ENCODE results near the gene GTF3A.

GTF3A gene

GRCh38 chr13:27405546-27406134 lies 18.8 kb upstream of the GTF3A start:
- no peak for DNase-seq (ENCODE audit: low read depth in 2 of 2)

- DNase-seq (ENCODE audit: low read depth in 2 of 2): peak in 1 of 2 donors; percentile 33
Measured at GRCh38 chr13:27406178-27406939, 18.1 kb upstream of the GTF3A start.

- no peak for DNase-seq (ENCODE audit: low read depth in 2 of 2)
Measured at GRCh38 chr13:27408074-27408473, 16.3 kb upstream of the GTF3A start.

- DNase-seq (ENCODE audit: low read depth in 2 of 2): no peak
Measured at GRCh38 chr13:27409013-27409412, 15.4 kb upstream of the GTF3A start.

- no peak for DNase-seq (ENCODE audit: low read depth in 2 of 2)
Measured at GRCh38 chr13:27411341-27411740, 13.1 kb upstream of the GTF3A start.

- no peak for DNase-seq (ENCODE audit: low read depth in 2 of 2)
Measured at GRCh38 chr13:27415116-27415515, 9.3 kb upstream of the GTF3A start.

GRCh38 chr13:27419328-27419727 lies 5.1 kb upstream of the GTF3A start:
- no peak for DNase-seq (ENCODE audit: low read depth in 2 of 2)

- DNase-seq (ENCODE audit: low read depth in 2 of 2): no peak
Measured at GRCh38 chr13:27421101-27421871, 3.1 kb upstream of the GTF3A start.

GRCh38 chr13:27423333-27423732 lies 1.1 kb upstream of the GTF3A start:
- no peak for DNase-seq (ENCODE audit: low read depth in 2 of 2)

GRCh38 chr13:27425158-27425917 lies 919 bp downstream of the GTF3A start:
- no peak for DNase-seq (ENCODE audit: low read depth in 2 of 2)

- peak; percentile 62 to 65 for DNase-seq (ENCODE audit: low read depth in 2 of 2)
Measured at GRCh38 chr13:27425918-27426630, 1.7 kb downstream of the GTF3A start.

GRCh38 chr13:27427641-27428040 lies 3.2 kb downstream of the GTF3A start:
- DNase-seq (ENCODE audit: low read depth in 2 of 2): no peak

GRCh38 chr13:27428160-27428559 lies 3.7 kb downstream of the GTF3A start:
- no peak for DNase-seq (ENCODE audit: low read depth in 2 of 2)

GRCh38 chr13:27432180-27432579 lies 7.8 kb downstream of the GTF3A start:
- DNase-seq (ENCODE audit: low read depth in 2 of 2): no peak

GRCh38 chr13:27432611-27433210 lies 8.3 kb downstream of the GTF3A start:
- DNase-seq (ENCODE audit: low read depth in 2 of 2): no peak

- DNase-seq (ENCODE audit: low read depth in 2 of 2): no peak
Measured at GRCh38 chr13:27437126-27437525, 12.7 kb downstream of the GTF3A start.

- DNase-seq (ENCODE audit: low read depth in 2 of 2): no peak
Measured at GRCh38 chr13:27440408-27440807, 16.0 kb downstream of the GTF3A start.

- DNase-seq (ENCODE audit: low read depth in 2 of 2): no peak
Measured at GRCh38 chr13:27442071-27442647, 17.7 kb downstream of the GTF3A start.

- DNase-seq (ENCODE audit: low read depth in 2 of 2): no peak
Measured at GRCh38 chr13:27442797-27443196, 18.4 kb downstream of the GTF3A start.

- no peak for DNase-seq (ENCODE audit: low read depth in 2 of 2)
Measured at GRCh38 chr13:27446986-27447583, 22.7 kb downstream of the GTF3A start.

Data from stimulated activated CD8-positive, alpha-beta memory T cell treated with anti-CD3 and anti-CD28 coated beads, Interleukin-2, amount 100 ng/mL, for 1 hour (primary cell).